MM.1S (cell line): ENCODE measurements around the gene MRPS18A.

Experiments used
- CTCF ChIP-seq: fragments of 300-600 bp; sonication (generic); IDR thresholded peaks from 2 replicates; pipeline ENCODE4 v1.5.1; 2016; ENCODE audit warnings: antibody characterized with exemption, low read length, mixed read lengths
- EZH2 ChIP-seq: fragments of 300-600 bp; sonication (generic); optimal IDR thresholded peaks from 2 replicates; pipeline ENCODE3; 2017; ENCODE audit warnings: low read depth, mild to moderate bottlenecking, antibody characterized with exemption, low read length, mixed read lengths

GRCh38 chr6:43621836-43622180 is 65.8 kb downstream of the MRPS18A start:
- TF ChIP-seq CTCF, result no peak
- no peak for TF ChIP-seq EZH2
